ENCODE measurements around the gene EDDM3A.

The EDDM3A gene

GRCh38 chr14:20707622-20708021, 38.1 kb upstream of the EDDM3A start:
- H4K8ac ChIP-seq (ENCODE audit: low read depth, low read length), result no peak overlapping the region
- no peaks in the 10 kb centered on the region for H3K79me2 ChIP-seq (ENCODE audit: control insufficient read depth, insufficient read depth, low read length, poor library complexity)
- no peak overlapping the region for H2BK12ac ChIP-seq (ENCODE audit: low read length)
- H3K9me3 ChIP-seq (ENCODE audit: insufficient read depth, low read depth, low read length), result no peaks in the 10 kb centered on the region
- H3K18ac ChIP-seq (ENCODE audit: low read length), result no peak overlapping the region
- no CpG with 5 or more reads among the region's 2 CpGs for WGBS (ENCODE audit: extremely low coverage, insufficient coverage, insufficient read length)
- H2AFZ ChIP-seq (ENCODE audit: insufficient read depth, low read length, poor library complexity), result no peak overlapping the region
- H2BK5ac ChIP-seq (ENCODE audit: low read depth, low read length, poor library complexity), result no peak overlapping the region
- no peaks in the 10 kb centered on the region for H3K79me1 ChIP-seq (ENCODE audit: low read length)
- H3K23ac ChIP-seq (ENCODE audit: low read length), result no peak overlapping the region
- no peak overlapping the region for H4K12ac ChIP-seq (ENCODE audit: low read depth, low read length)
- no peak overlapping the region for H3K4me3 ChIP-seq (ENCODE audit: low read depth, low read length)
- peak overlapping the region; percentile 58 for H3K27ac ChIP-seq (ENCODE audit: low read depth, low read length)
- DNase-seq, result peak; percentile 27 to 87
- no peak overlapping the region for H2AK5ac ChIP-seq (ENCODE audit: low read length)
- H2BK120ac ChIP-seq (ENCODE audit: insufficient read depth, low read length, poor library complexity), result no peak overlapping the region
- H3K9ac ChIP-seq (ENCODE audit: low read length), result no peak overlapping the region
- H3K36me3 ChIP-seq (ENCODE audit: control insufficient read depth in 1 of 2, insufficient read depth in 2 of 2, low read length in 2 of 2), result no peaks in the 10 kb centered on the region
- H4K91ac ChIP-seq (ENCODE audit: low read depth, low read length), result no peak overlapping the region
- H3K27me3 ChIP-seq (ENCODE audit: insufficient read depth, low read length), result no peaks in the 10 kb centered on the region
- H3K4me2 ChIP-seq (ENCODE audit: low read length), result peak overlapping the region; percentile 29
- peaks cover 0 to 3% of the 10 kb centered on the region in 2 experiments for H3K4me1 ChIP-seq (ENCODE audit: control insufficient read depth in 1 of 2, insufficient read depth in 2 of 2, low read length in 2 of 2)
- no peak overlapping the region for H3K4ac ChIP-seq (ENCODE audit: low read depth, low read length)
- no peak overlapping the region for H3K14ac ChIP-seq (ENCODE audit: low read length)

GRCh38 chr14:20711261-20711660, 34.4 kb upstream of the EDDM3A start:
- H3K23ac ChIP-seq (ENCODE audit: low read length), result no peak overlapping the region
- H3K4ac ChIP-seq (ENCODE audit: low read depth, low read length), result no peak overlapping the region
- H2AK5ac ChIP-seq (ENCODE audit: low read length), result no peak overlapping the region
- no peaks in the 10 kb centered on the region for H3K9me3 ChIP-seq (ENCODE audit: insufficient read depth, low read depth, low read length)
- H3K14ac ChIP-seq (ENCODE audit: low read length), result no peak overlapping the region
- H3K27me3 ChIP-seq (ENCODE audit: insufficient read depth, low read length), result no peaks in the 10 kb centered on the region
- H3K27ac ChIP-seq (ENCODE audit: low read depth, low read length), result no peak overlapping the region
- H3K4me3 ChIP-seq (ENCODE audit: low read depth, low read length), result no peak overlapping the region
- H2BK5ac ChIP-seq (ENCODE audit: low read depth, low read length, poor library complexity), result no peak overlapping the region
- no CpG with 5 or more reads among the region's 4 CpGs for WGBS (ENCODE audit: extremely low coverage, insufficient coverage, insufficient read length)
- no peak overlapping the region for H4K8ac ChIP-seq (ENCODE audit: low read depth, low read length)
- H3K79me2 ChIP-seq (ENCODE audit: control insufficient read depth, insufficient read depth, low read length, poor library complexity), result no peaks in the 10 kb centered on the region
- H4K12ac ChIP-seq (ENCODE audit: low read depth, low read length), result no peak overlapping the region
- H4K91ac ChIP-seq (ENCODE audit: low read depth, low read length), result no peak overlapping the region
- no peak overlapping the region for H2AFZ ChIP-seq (ENCODE audit: insufficient read depth, low read length, poor library complexity)
- H3K18ac ChIP-seq (ENCODE audit: low read length), result no peak overlapping the region
- no peak overlapping the region for H3K9ac ChIP-seq (ENCODE audit: low read length)
- H3K4me2 ChIP-seq (ENCODE audit: low read length), result no peak overlapping the region
- H2BK12ac ChIP-seq (ENCODE audit: low read length), result no peak overlapping the region
- no peaks in the 10 kb centered on the region for H3K36me3 ChIP-seq (ENCODE audit: control insufficient read depth in 1 of 2, insufficient read depth in 2 of 2, low read length in 2 of 2)
- H2BK120ac ChIP-seq (ENCODE audit: insufficient read depth, low read length, poor library complexity), result no peak overlapping the region
- no peak for DNase-seq
- peaks cover 0 to 3% of the 10 kb centered on the region in 2 experiments for H3K4me1 ChIP-seq (ENCODE audit: control insufficient read depth in 1 of 2, insufficient read depth in 2 of 2, low read length in 2 of 2)
- H3K79me1 ChIP-seq (ENCODE audit: low read length), result no peaks in the 10 kb centered on the region

- H3K4ac ChIP-seq (ENCODE audit: low read depth, low read length), result no peak overlapping the region
- H3K4me1 ChIP-seq (ENCODE audit: control insufficient read depth in 1 of 2, insufficient read depth in 2 of 2, low read length in 2 of 2), result peaks cover 0 to 3% of the 10 kb centered on the region in 2 experiments
- no peak overlapping the region for H2AFZ ChIP-seq (ENCODE audit: insufficient read depth, low read length, poor library complexity)
- no peaks in the 10 kb centered on the region for H3K9me3 ChIP-seq (ENCODE audit: insufficient read depth, low read depth, low read length)
- H3K4me2 ChIP-seq (ENCODE audit: low read length), result no peak overlapping the region
- H4K8ac ChIP-seq (ENCODE audit: low read depth, low read length), result no peak overlapping the region
- H3K79me2 ChIP-seq (ENCODE audit: control insufficient read depth, insufficient read depth, low read length, poor library complexity), result no peaks in the 10 kb centered on the region
- H3K14ac ChIP-seq (ENCODE audit: low read length), result no peak overlapping the region
- no peak overlapping the region for H3K23ac ChIP-seq (ENCODE audit: low read length)
- H3K27me3 ChIP-seq (ENCODE audit: insufficient read depth, low read length), result no peaks in the 10 kb centered on the region
- H4K12ac ChIP-seq (ENCODE audit: low read depth, low read length), result no peak overlapping the region
- no peak overlapping the region for H3K27ac ChIP-seq (ENCODE audit: low read depth, low read length)
- no peak overlapping the region for H2BK5ac ChIP-seq (ENCODE audit: low read depth, low read length, poor library complexity)
- no peaks in the 10 kb centered on the region for H3K36me3 ChIP-seq (ENCODE audit: control insufficient read depth in 1 of 2, insufficient read depth in 2 of 2, low read length in 2 of 2)
- no peaks in the 10 kb centered on the region for H3K79me1 ChIP-seq (ENCODE audit: low read length)
- DNase-seq, result no peak
- no peak overlapping the region for H3K4me3 ChIP-seq (ENCODE audit: low read depth, low read length)
- H2BK120ac ChIP-seq (ENCODE audit: insufficient read depth, low read length, poor library complexity), result no peak overlapping the region
- no CpG with 5 or more reads among the region's 4 CpGs for WGBS (ENCODE audit: extremely low coverage, insufficient coverage, insufficient read length)
- no peak overlapping the region for H2AK5ac ChIP-seq (ENCODE audit: low read length)
- no peak overlapping the region for H2BK12ac ChIP-seq (ENCODE audit: low read length)
- H3K18ac ChIP-seq (ENCODE audit: low read length), result no peak overlapping the region
- no peak overlapping the region for H3K9ac ChIP-seq (ENCODE audit: low read length)
- no peak overlapping the region for H4K91ac ChIP-seq (ENCODE audit: low read depth, low read length)
Observed at GRCh38 chr14:20711685-20712084, 34.0 kb upstream of the EDDM3A start.

GRCh38 chr14:20712904-20713303, 32.8 kb upstream of the EDDM3A start:
- no CpG with 5 or more reads among the region's 2 CpGs for WGBS (ENCODE audit: extremely low coverage, insufficient coverage, insufficient read length)
- Histone ChIP-seq H3K9me3 (ENCODE audit: insufficient read depth, low read depth, low read length) (no peaks in the 10 kb centered on the region), H3K27ac (ENCODE audit: low read depth, low read length) (no peak overlapping the region)

More at GRCh38 chr14:20712904-20713303, 32.8 kb upstream of the EDDM3A start:
- Histone ChIP-seq H3K4me3 (ENCODE audit: low read depth, low read length) (no peak overlapping the region), H4K8ac (ENCODE audit: low read depth, low read length) (no peak overlapping the region), H4K91ac (ENCODE audit: low read depth, low read length) (no peak overlapping the region), H3K18ac (ENCODE audit: low read length) (no peak overlapping the region), H4K12ac (ENCODE audit: low read depth, low read length) (no peak overlapping the region), H3K79me2 (ENCODE audit: control insufficient read depth, insufficient read depth, low read length, poor library complexity) (no peaks in the 10 kb centered on the region), H3K4ac (ENCODE audit: low read depth, low read length) (no peak overlapping the region), H2AFZ (ENCODE audit: insufficient read depth, low read length, poor library complexity) (no peak overlapping the region), H3K9ac (ENCODE audit: low read length) (no peak overlapping the region), H2BK12ac (ENCODE audit: low read length) (no peak overlapping the region), H3K4me1 (ENCODE audit: control insufficient read depth in 1 of 2, insufficient read depth in 2 of 2, low read length in 2 of 2) (peaks cover 0 to 2% of the 10 kb centered on the region in 2 experiments), H3K4me2 (ENCODE audit: low read length) (no peak overlapping the region), H2BK120ac (ENCODE audit: insufficient read depth, low read length, poor library complexity) (no peak overlapping the region), H2AK5ac (ENCODE audit: low read length) (no peak overlapping the region), H3K36me3 (ENCODE audit: control insufficient read depth in 1 of 2, insufficient read depth in 2 of 2, low read length in 2 of 2) (no peaks in the 10 kb centered on the region), H3K23ac (ENCODE audit: low read length) (no peak overlapping the region), H3K79me1 (ENCODE audit: low read length) (no peaks in the 10 kb centered on the region), H2BK5ac (ENCODE audit: low read depth, low read length, poor library complexity) (no peak overlapping the region), H3K27me3 (ENCODE audit: insufficient read depth, low read length) (no peaks in the 10 kb centered on the region), H3K14ac (ENCODE audit: low read length) (no peak overlapping the region)
- no peak for DNase-seq
